Mononuclear cell (primary cell): ENCODE data around the gene MAT2A. TPM values are rescaled to one million over a fixed set of nuclear protein-coding genes. Genes with fewer than 3 reads are reported as not detected.

ENCODE experiments used
- H3K27me3 ChIP-seq: 2 replicates; pipeline ENCODE4 v1.6.0; 2011; ENCODE audit warnings: low read length, control low read depth; ENCODE audit not compliant: insufficient read depth
- H3K4me1 ChIP-seq: 2 replicates; pipeline ENCODE4 v1.5.1; 2011; ENCODE audit warnings: mild to moderate bottlenecking, low read length, control low read depth; ENCODE audit not compliant: insufficient read depth
- H3K4me3 ChIP-seq: 2 replicates; pipeline ENCODE4 v1.5.1; 2011; ENCODE audit warnings: mild to moderate bottlenecking, low read length, moderate library complexity
- H3K9me3 ChIP-seq: 2 replicates; pipeline ENCODE4 v1.5.1; 2011; ENCODE audit warnings: low read depth, mild to moderate bottlenecking, control low read depth, low read length
- total RNA-seq: library from RNA; depleted of rRNA; stranded (reverse); fragments of >200 nt; gene quantifications from one replicate; pipeline ENCODE4 v1.2.3, GENCODE V29; 2012

The MAT2A gene
- total RNA-seq, 1 donor = 67.0 TPM

DNA sequence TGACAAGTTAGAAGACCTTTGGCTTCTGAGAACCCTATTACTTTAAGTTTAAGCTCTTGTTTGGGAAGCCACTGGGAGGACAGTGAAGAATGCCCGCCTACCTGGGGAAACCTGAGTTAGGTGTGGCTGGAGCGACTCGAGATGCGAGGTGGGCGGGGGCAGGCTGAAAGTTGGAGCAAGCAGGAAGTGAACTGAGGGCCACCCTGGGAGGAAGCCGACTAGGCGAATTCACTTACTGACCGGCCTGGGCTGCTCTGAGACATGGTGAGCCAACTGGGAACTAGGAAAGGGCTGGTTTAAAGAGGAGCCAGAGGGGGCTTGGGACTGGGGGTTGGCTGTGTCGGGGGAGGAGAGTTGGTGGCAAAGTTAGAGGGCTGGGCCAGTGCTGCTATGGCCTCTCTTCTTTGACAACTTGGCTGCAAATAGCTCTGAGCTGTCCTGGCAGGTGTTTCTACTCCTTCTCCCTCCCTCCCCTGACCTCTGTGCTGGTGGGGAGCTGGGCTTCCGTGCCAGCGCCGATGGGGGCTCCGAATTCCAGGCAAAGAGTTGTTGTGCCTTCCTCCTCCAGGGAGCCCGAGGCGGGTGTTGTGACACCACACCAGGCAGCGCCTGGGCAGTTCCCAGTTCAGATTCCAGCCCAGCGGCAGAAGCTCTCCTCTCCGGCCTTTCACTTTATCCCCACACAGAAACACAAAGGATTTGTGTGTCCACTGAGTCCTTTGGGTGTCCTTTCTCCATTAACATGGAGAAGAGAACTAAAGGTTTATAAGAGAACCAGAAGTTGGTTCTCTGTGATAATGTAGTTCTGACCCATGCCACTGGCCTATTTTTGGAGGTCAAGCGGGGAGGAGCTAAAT lies 38.6 kb downstream of the MAT2A start, which contains the start of gene VAMP8:
Gene VAMP8, plus strand, starts transcription at position 201 of the 857 bp plus-strand sequence. Its CDS starts 61 bp downstream, at position 262.
- Histone ChIP-seq H3K9me3 (no peaks in the 10 kb centered on the region), H3K4me3 (peak within 1 kb of the TSS; percentile 62), H3K27me3 (no peaks in the 10 kb centered on the region), H3K4me1 (peaks cover 51% of the 10 kb centered on the region)

DNA sequence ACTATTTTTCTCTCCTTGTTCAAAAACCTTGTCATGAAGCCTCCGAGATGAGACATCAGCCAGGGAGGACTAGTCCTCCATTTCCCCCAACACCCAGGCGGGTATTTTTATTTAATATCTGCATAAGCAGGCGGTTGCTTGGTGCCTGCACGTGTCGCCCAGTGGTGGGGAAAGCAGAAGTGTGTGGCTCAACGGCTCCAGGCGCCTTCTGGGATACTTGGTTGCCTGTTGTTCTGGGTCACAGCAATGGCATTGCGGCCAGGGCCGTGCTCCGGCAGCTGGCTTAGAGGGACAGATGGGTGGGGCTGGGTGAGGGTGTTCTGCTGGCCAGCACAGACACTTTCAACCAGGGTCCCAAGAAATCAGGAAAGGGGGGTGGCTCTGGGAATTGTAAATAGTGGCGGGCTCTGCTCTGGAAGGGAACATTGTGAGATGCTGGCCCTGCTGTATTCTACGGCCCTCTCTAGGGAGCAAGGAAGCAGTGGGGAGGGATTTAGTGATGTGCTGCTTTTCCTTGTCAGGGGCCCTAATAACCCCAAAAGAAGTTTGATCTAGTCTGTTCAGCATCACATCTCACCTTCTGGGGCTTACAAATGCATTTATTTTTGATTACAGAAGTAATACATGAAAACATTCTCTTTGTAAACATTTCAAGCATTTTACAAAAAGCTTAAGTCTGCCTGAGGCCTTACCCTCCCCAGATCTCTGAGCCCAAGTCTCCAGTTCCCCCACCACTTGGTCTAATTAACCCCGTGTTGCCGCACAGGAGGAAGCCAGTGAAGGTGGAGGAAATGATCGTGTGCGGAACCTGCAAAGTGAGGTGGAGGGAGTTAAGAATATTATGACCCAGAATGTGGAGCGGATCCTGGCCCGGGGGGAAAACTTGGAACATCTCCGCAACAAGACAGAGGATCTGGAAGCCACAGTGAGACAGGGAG lies 39.5 kb downstream of the MAT2A start:
- H3K9me3 ChIP-seq = no peaks in the 10 kb centered on the region
- no peaks in the 10 kb centered on the region for H3K27me3 ChIP-seq
- H3K4me3 ChIP-seq = peak overlapping the region; percentile 62
- H3K4me1 ChIP-seq = peaks cover 60% of the 10 kb centered on the region

DNA sequence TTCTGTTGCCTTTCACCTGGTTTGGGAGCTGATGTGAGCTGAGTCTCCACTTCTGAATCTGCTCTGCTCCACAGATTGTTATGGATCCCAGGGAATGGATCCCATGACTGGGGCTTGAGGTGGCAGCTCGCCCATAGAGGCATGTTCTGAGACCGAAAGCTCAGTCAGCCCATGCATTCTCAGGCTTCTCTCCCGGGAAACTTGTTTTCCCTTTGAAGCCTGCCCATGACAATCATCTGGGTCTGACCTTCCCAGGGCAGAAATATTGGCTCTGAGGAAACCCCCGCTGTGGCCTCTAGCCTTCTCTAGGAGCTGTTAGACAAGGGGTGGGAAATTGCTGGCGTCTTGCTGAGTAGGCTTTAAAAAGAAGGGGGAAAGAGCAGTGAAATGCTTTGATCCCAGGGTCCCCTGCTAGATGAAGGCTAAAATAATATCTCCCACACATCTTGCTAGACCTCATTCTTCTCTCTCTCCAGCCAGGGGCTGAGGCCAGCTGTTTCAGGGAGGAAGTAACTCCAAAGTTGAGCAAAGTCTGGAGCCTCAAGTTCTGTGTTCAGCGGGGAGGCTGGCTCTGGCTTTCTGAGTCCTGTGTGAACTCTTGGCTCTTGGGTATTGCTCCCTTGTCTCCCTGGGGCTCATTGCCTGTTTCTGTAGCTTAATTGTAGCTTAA lies 40.4 kb downstream of the MAT2A start:
- Histone ChIP-seq H3K4me3 (peak overlapping the region; percentile 62), H3K27me3 (no peaks in the 10 kb centered on the region), H3K4me1 (peaks cover 68% of the 10 kb centered on the region), H3K9me3 (no peaks in the 10 kb centered on the region)

GRCh38 chr2:85580206-85580605 lies 41.2 kb downstream of the MAT2A start:
- H3K27me3 ChIP-seq = no peaks in the 10 kb centered on the region
- H3K4me1 ChIP-seq = peaks cover 77% of the 10 kb centered on the region
- H3K9me3 ChIP-seq = no peaks in the 10 kb centered on the region
- H3K4me3 ChIP-seq = no peak overlapping the region

- Histone ChIP-seq H3K4me3 (no peak overlapping the region), H3K4me1 (peaks cover 93% of the 10 kb centered on the region), H3K9me3 (no peaks in the 10 kb centered on the region), H3K27me3 (no peaks in the 10 kb centered on the region)
Measured at GRCh38 chr2:85582492-85582891, 43.5 kb downstream of the MAT2A start.

- peak overlapping the region; percentile 51 for H3K4me3 ChIP-seq
- H3K9me3 ChIP-seq = no peaks in the 10 kb centered on the region
- H3K4me1 ChIP-seq = peaks cover 95% of the 10 kb centered on the region
- H3K27me3 ChIP-seq = no peaks in the 10 kb centered on the region
Measured at GRCh38 chr2:85583667-85584353, 44.8 kb downstream of the MAT2A start.

DNA sequence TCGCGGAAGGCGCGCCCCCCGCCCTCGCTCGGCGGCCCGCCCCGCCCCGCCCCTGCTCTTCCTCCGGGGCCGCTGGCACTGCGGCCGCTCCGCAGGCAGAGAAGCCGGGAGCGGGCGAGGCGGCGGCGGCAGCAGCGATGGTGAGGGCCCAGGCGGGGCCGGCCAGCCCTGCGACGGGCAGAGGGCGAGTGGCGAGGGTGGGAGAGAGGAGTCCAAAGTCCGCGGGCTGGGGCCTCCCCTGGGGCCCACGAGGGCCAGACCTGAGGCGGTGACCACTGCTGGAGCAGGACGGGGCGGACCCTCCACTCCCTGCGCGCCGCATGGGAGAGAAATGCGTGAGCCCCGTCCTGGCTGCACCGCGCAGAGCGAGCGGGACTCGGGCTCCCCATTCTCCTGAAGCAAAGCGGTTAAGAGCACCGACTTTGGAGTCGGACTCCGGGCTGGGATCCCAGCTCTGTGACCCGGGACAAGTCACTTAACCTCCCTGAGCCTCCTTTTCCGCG lies 45.4 kb downstream of the MAT2A start, which contains the start of gene VAMP5:
Gene VAMP5, plus strand, starts transcription at position 78 of the 503 bp plus-strand sequence. Its CDS starts 60 bp downstream, at position 138.
- H3K27me3 ChIP-seq = no peaks in the 10 kb centered on the region
- no peaks in the 10 kb centered on the region for H3K9me3 ChIP-seq
- H3K4me1 ChIP-seq = peaks cover 94% of the 10 kb centered on the region
- peak within 1 kb of the TSS; percentile 51 for H3K4me3 ChIP-seq

- H3K4me1 ChIP-seq = peaks cover 93% of the 10 kb centered on the region
- H3K9me3 ChIP-seq = no peaks in the 10 kb centered on the region
- no peaks in the 10 kb centered on the region for H3K27me3 ChIP-seq
- H3K4me3 ChIP-seq = peak overlapping the region; percentile 51
Measured at GRCh38 chr2:85584857-85585780, 46.2 kb downstream of the MAT2A start.

GRCh38 chr2:85585781-85586105 lies 46.8 kb downstream of the MAT2A start:
- H3K4me3 ChIP-seq = no peak overlapping the region
- peaks cover 94% of the 10 kb centered on the region for H3K4me1 ChIP-seq
- no peaks in the 10 kb centered on the region for H3K27me3 ChIP-seq
- H3K9me3 ChIP-seq = no peaks in the 10 kb centered on the region

DNA sequence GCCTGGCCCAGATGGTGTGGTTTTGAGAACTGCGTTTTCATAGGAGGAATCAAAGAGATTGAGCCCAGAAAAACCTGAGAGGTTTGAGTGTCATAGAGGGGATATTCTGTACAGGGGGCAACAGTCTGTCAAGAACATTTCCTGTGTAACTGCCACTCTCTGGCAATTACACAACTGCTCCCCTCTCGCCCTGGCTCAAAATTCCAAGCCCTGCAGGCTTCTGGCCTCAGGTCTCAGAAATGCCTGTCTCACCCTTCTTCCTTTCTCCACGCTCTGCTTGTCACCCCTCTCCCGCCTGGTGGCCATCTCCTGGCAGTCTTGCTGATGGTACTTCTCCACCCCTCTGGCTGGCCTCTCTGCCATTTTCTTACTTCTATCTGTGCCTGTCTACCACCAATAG lies 49.3 kb downstream of the MAT2A start:
- no peaks in the 10 kb centered on the region for H3K9me3 ChIP-seq
- H3K4me1 ChIP-seq = peaks cover 87% of the 10 kb centered on the region
- H3K4me3 ChIP-seq = no peak overlapping the region
- H3K27me3 ChIP-seq = no peaks in the 10 kb centered on the region

- Histone ChIP-seq H3K9me3 (no peaks in the 10 kb centered on the region), H3K4me1 (peaks cover 83% of the 10 kb centered on the region), H3K27me3 (no peaks in the 10 kb centered on the region), H3K4me3 (no peak overlapping the region)
Measured at GRCh38 chr2:85588645-85589044, 49.7 kb downstream of the MAT2A start.

DNA sequence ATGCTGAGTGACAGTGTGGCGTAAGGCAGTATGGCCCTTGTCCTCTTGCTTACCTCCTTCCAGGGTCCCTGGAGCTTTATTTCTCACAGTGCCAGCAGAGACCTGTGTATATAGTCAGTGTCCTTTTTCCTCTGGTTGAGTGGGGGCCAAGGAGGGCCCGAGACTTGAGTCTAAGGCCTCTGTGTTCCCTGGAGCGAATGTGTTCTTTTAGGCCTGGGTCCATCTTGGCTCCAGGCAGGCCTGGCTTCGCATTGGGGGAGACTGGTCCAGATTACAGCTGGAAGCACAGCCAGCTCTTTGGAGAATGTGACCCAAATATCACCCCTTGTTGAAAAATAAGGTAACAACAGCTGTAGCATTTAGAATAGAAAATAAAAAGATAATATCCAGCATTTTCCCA lies 50.2 kb downstream of the MAT2A start:
- Histone ChIP-seq H3K27me3 (no peaks in the 10 kb centered on the region), H3K4me3 (no peak overlapping the region), H3K9me3 (no peaks in the 10 kb centered on the region), H3K4me1 (peaks cover 82% of the 10 kb centered on the region)

- no peaks in the 10 kb centered on the region for H3K27me3 ChIP-seq
- H3K4me3 ChIP-seq = no peak overlapping the region
- peaks cover 82% of the 10 kb centered on the region for H3K4me1 ChIP-seq
Measured at GRCh38 chr2:85589982-85590791, 51.2 kb downstream of the MAT2A start.

More at GRCh38 chr2:85589982-85590791, 51.2 kb downstream of the MAT2A start:
- no peaks in the 10 kb centered on the region for H3K9me3 ChIP-seq
